ENCODE results near the gene CDC42BPG.
A peak's percentile ranks its signal among the peaks of the same experiment; 100 is the strongest.

CDC42BPG gene

GRCh38 chr11:64887757-64888405, 43.4 kb upstream of the CDC42BPG start:
- Histone ChIP-seq H3K4me1 (ENCODE audit: control insufficient read depth, insufficient read depth, low read length) (peaks cover 5% of the 10 kb centered on the region), H3K27me3 (ENCODE audit: control insufficient read depth, insufficient read depth, low read length) (no peaks in the 10 kb centered on the region), H3K36me3 (ENCODE audit: control insufficient read depth, insufficient read depth, low read length) (no peaks in the 10 kb centered on the region), H3K4me3 (ENCODE audit: low read depth, low read length) (peak overlapping the region; percentile 52), H3K9ac (ENCODE audit: low read depth, low read length) (peak overlapping the region; percentile 16), H3K9me3 (ENCODE audit: control insufficient read depth, insufficient read depth, low read length) (no peaks in the 10 kb centered on the region)

GRCh38 chr11:64887234-64887756, 42.8 kb upstream of the CDC42BPG start:
- H3K36me3 ChIP-seq (ENCODE audit: control insufficient read depth, insufficient read depth, low read length), result no peaks in the 10 kb centered on the region
- H3K4me3 ChIP-seq (ENCODE audit: low read depth, low read length), result no peak overlapping the region
- no peak overlapping the region for H3K9ac ChIP-seq (ENCODE audit: low read depth, low read length)
- peaks cover 5% of the 10 kb centered on the region for H3K4me1 ChIP-seq (ENCODE audit: control insufficient read depth, insufficient read depth, low read length)
- no peaks in the 10 kb centered on the region for H3K27me3 ChIP-seq (ENCODE audit: control insufficient read depth, insufficient read depth, low read length)
- no peaks in the 10 kb centered on the region for H3K9me3 ChIP-seq (ENCODE audit: control insufficient read depth, insufficient read depth, low read length)

GRCh38 chr11:64885367-64886286, 41.2 kb upstream of the CDC42BPG start:
- Histone ChIP-seq H3K4me1 (ENCODE audit: control insufficient read depth, insufficient read depth, low read length) (peaks cover 5% of the 10 kb centered on the region), H3K27me3 (ENCODE audit: control insufficient read depth, insufficient read depth, low read length) (no peaks in the 10 kb centered on the region), H3K9ac (ENCODE audit: low read depth, low read length) (no peak overlapping the region), H3K9me3 (ENCODE audit: control insufficient read depth, insufficient read depth, low read length) (no peaks in the 10 kb centered on the region), H3K36me3 (ENCODE audit: control insufficient read depth, insufficient read depth, low read length) (no peaks in the 10 kb centered on the region), H3K4me3 (ENCODE audit: low read depth, low read length) (no peak overlapping the region)

- no peaks in the 10 kb centered on the region for H3K9me3 ChIP-seq (ENCODE audit: control insufficient read depth, insufficient read depth, low read length)
- H3K27me3 ChIP-seq (ENCODE audit: control insufficient read depth, insufficient read depth, low read length), result no peaks in the 10 kb centered on the region
- H3K9ac ChIP-seq (ENCODE audit: low read depth, low read length), result no peak overlapping the region
- H3K4me1 ChIP-seq (ENCODE audit: control insufficient read depth, insufficient read depth, low read length), result peaks cover 5% of the 10 kb centered on the region
- no peaks in the 10 kb centered on the region for H3K36me3 ChIP-seq (ENCODE audit: control insufficient read depth, insufficient read depth, low read length)
- no peak overlapping the region for H3K4me3 ChIP-seq (ENCODE audit: low read depth, low read length)
Measured at GRCh38 chr11:64884019-64884418, 39.6 kb upstream of the CDC42BPG start.

- Histone ChIP-seq H3K4me1 (ENCODE audit: control insufficient read depth, insufficient read depth, low read length) (peaks cover 5% of the 10 kb centered on the region), H3K9me3 (ENCODE audit: control insufficient read depth, insufficient read depth, low read length) (no peaks in the 10 kb centered on the region), H3K27me3 (ENCODE audit: control insufficient read depth, insufficient read depth, low read length) (no peaks in the 10 kb centered on the region), H3K4me3 (ENCODE audit: low read depth, low read length) (no peak overlapping the region), H3K36me3 (ENCODE audit: control insufficient read depth, insufficient read depth, low read length) (no peaks in the 10 kb centered on the region), H3K9ac (ENCODE audit: low read depth, low read length) (no peak overlapping the region)
Measured at GRCh38 chr11:64883575-64883974, 39.1 kb upstream of the CDC42BPG start.

GRCh38 chr11:64882243-64882642, 37.8 kb upstream of the CDC42BPG start:
- no peak overlapping the region for H3K9ac ChIP-seq (ENCODE audit: low read depth, low read length)

GRCh38 chr11:64881476-64881875, 37.0 kb upstream of the CDC42BPG start:
- Histone ChIP-seq H3K4me3 (ENCODE audit: low read depth, low read length) (no peak overlapping the region), H3K27me3 (ENCODE audit: control insufficient read depth, insufficient read depth, low read length) (no peaks in the 10 kb centered on the region), H3K9me3 (ENCODE audit: control insufficient read depth, insufficient read depth, low read length) (no peaks in the 10 kb centered on the region), H3K4me1 (ENCODE audit: control insufficient read depth, insufficient read depth, low read length) (peaks cover 4% of the 10 kb centered on the region), H3K36me3 (ENCODE audit: control insufficient read depth, insufficient read depth, low read length) (no peaks in the 10 kb centered on the region), H3K9ac (ENCODE audit: low read depth, low read length) (no peak overlapping the region)

More at GRCh38 chr11:64882243-64882642, 37.8 kb upstream of the CDC42BPG start:
- H3K36me3 ChIP-seq (ENCODE audit: control insufficient read depth, insufficient read depth, low read length), result no peaks in the 10 kb centered on the region
- H3K4me1 ChIP-seq (ENCODE audit: control insufficient read depth, insufficient read depth, low read length), result peaks cover 2% of the 10 kb centered on the region
- no peak overlapping the region for H3K4me3 ChIP-seq (ENCODE audit: low read depth, low read length)
- no peaks in the 10 kb centered on the region for H3K27me3 ChIP-seq (ENCODE audit: control insufficient read depth, insufficient read depth, low read length)
- H3K9me3 ChIP-seq (ENCODE audit: control insufficient read depth, insufficient read depth, low read length), result no peaks in the 10 kb centered on the region

GRCh38 chr11:64880240-64881001, 36.0 kb upstream of the CDC42BPG start:
- no peaks in the 10 kb centered on the region for H3K36me3 ChIP-seq (ENCODE audit: control insufficient read depth, insufficient read depth, low read length)
- peaks cover 4% of the 10 kb centered on the region for H3K4me1 ChIP-seq (ENCODE audit: control insufficient read depth, insufficient read depth, low read length)
- H3K4me3 ChIP-seq (ENCODE audit: low read depth, low read length), result no peak overlapping the region
- no peaks in the 10 kb centered on the region for H3K9me3 ChIP-seq (ENCODE audit: control insufficient read depth, insufficient read depth, low read length)
- H3K9ac ChIP-seq (ENCODE audit: low read depth, low read length), result no peak overlapping the region
- H3K27me3 ChIP-seq (ENCODE audit: control insufficient read depth, insufficient read depth, low read length), result no peaks in the 10 kb centered on the region

- Histone ChIP-seq H3K4me3 (ENCODE audit: low read depth, low read length) (peak overlapping the region; percentile 77), H3K9me3 (ENCODE audit: control insufficient read depth, insufficient read depth, low read length) (no peaks in the 10 kb centered on the region), H3K27me3 (ENCODE audit: control insufficient read depth, insufficient read depth, low read length) (no peaks in the 10 kb centered on the region), H3K36me3 (ENCODE audit: control insufficient read depth, insufficient read depth, low read length) (peaks cover 2% of the 10 kb centered on the region), H3K9ac (ENCODE audit: low read depth, low read length) (peak overlapping the region; percentile 87), H3K4me1 (ENCODE audit: control insufficient read depth, insufficient read depth, low read length) (peaks cover 4% of the 10 kb centered on the region)
Measured at GRCh38 chr11:64879244-64879900, 34.9 kb upstream of the CDC42BPG start.

GRCh38 chr11:64878494-64879243, 34.2 kb upstream of the CDC42BPG start, which contains the start of gene EHD1:
Gene EHD1, minus strand, starts transcription at chr11:64878621. Its CDS starts 157 bp downstream, at chr11:64878464.
- Histone ChIP-seq H3K27me3 (ENCODE audit: control insufficient read depth, insufficient read depth, low read length) (no peaks in the 10 kb centered on the region), H3K9ac (ENCODE audit: low read depth, low read length) (peak within 1 kb of the TSS; percentile 87), H3K4me1 (ENCODE audit: control insufficient read depth, insufficient read depth, low read length) (peaks cover 4% of the 10 kb centered on the region), H3K36me3 (ENCODE audit: control insufficient read depth, insufficient read depth, low read length) (peaks cover 4% of the 10 kb centered on the region), H3K4me3 (ENCODE audit: low read depth, low read length) (peak within 1 kb of the TSS; percentile 98), H3K9me3 (ENCODE audit: control insufficient read depth, insufficient read depth, low read length) (no peaks in the 10 kb centered on the region)

All from iPS-15b (cell line).